HG03066 (cell line): ENCODE results near the gene SLC12A4.
"Not testable (repeated sequence)": the region's sequence is repeated elsewhere in the genome, so short reads cannot be mapped to it uniquely, and the experiment has no call there.

ENCODE experiments used
- ATAC-seq: cut with Tn5 transposase; IDR thresholded peaks from one replicate; pipeline ENCODE4 v1.9.1; 2021; ENCODE audit warnings: low read depth; ENCODE audit not compliant: unreplicated experiment

Gene SLC12A4

DNA sequence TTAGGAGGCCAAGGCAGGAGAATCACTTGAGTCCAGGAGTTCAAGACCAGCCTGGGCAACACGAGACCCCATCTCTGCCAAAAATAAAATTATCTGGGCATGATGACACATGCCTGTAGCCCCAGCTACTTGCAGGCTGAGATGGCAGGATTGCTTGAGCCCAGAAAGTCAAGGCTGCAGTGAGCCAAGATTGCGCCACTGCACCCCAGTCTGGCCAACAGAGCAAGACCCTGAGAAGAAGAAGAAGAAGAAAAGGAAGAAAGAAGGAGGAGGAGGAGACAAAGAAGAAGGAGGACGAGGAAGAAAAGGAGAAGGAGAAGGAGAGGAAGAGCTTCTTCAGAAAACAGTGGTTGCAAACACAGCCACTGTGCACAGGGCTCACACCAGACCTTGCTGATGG lies 20.2 kb upstream of the SLC12A4 start:
- no peak for ATAC-seq

GRCh38 chr16:67987460-67988160 lies 19.2 kb upstream of the SLC12A4 start:
- no peak for ATAC-seq

GRCh38 chr16:67986949-67987348 lies 18.5 kb upstream of the SLC12A4 start:
- ATAC-seq: no peak

DNA sequence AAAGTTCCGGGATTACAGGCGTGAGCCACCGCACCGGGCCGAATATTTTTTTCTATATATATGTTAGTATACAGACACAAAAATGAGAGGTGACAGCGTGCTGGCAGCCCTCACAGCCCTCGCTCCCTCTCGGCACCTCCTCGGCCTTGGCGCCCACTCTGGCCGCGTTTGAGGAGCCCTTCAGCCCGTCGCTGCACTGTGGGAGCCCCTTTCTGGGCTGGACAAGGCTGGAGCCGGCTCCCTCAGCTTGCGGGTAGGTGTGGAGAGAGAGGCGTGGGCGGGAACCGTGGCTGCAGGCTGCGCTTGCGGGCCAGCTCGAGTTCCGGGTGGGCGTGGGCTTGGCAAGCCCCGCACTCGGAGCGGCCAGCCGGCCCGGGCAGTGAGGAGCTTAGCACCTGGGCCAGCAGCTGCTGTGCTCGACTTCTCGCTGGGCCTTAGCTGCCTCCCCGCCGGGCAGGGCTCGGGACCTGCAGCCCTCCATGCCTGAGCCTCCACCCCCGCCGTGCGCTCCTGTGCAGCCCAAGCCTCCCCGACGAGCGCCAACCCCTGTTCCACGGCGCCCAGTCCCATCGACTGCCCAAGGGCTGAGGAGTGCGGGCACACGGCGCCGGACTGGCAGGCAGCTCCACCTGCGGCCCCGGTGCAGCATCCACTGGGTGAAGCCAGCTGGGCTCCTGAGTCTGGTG lies 13.7 kb upstream of the SLC12A4 start:
- no peak for ATAC-seq

- no peak for ATAC-seq
Observed at GRCh38 chr16:67979955-67980678, 11.7 kb upstream of the SLC12A4 start, which contains the start of gene DPEP3. TSS of gene DPEP3 (minus strand) at chr16:67980499. CDS start at chr16:67980380, 119 bp downstream.

GRCh38 chr16:67977469-67978227 lies 9.2 kb upstream of the SLC12A4 start:
- no peak for ATAC-seq

DNA sequence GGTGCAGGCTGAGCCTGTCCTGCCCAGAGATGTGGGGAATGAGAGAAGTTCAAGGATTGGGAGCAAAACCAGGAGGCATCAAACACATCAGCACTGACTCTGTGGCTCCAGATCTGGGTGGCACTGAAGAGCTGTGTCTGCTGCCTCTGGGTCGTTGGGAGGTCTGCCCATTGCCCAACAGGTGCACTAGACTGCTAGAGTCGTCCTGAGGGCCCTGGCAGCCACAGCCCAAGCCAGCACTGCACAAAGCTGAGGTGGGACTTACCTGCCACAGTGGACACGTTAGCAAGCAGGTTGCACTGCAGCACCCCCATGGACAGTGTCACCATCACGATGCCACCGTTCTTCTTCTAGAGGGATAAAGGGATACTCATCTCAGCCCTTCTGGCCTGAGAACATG lies 8.6 kb upstream of the SLC12A4 start:
- ATAC-seq: no peak

DNA sequence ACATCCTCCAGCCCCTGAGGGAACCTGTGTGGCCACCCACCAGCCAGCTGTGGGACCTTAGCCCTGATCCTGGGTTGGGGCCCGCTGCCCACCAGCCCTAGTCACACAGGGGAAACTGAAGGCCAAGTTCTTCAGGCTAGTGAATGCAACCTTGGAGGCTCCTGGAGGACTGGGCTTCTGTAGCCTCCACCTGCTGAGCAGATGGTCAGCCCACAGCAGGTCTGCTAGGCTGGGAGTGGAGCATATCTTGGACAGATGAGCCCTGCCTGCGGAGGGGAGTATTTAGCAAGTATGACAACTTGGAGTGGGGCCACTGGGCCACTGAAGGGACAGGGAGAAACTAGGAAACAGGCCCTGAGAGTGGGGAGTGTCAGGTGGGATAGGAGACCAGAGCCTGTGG lies 7.8 kb upstream of the SLC12A4 start:
- no peak for ATAC-seq

DNA sequence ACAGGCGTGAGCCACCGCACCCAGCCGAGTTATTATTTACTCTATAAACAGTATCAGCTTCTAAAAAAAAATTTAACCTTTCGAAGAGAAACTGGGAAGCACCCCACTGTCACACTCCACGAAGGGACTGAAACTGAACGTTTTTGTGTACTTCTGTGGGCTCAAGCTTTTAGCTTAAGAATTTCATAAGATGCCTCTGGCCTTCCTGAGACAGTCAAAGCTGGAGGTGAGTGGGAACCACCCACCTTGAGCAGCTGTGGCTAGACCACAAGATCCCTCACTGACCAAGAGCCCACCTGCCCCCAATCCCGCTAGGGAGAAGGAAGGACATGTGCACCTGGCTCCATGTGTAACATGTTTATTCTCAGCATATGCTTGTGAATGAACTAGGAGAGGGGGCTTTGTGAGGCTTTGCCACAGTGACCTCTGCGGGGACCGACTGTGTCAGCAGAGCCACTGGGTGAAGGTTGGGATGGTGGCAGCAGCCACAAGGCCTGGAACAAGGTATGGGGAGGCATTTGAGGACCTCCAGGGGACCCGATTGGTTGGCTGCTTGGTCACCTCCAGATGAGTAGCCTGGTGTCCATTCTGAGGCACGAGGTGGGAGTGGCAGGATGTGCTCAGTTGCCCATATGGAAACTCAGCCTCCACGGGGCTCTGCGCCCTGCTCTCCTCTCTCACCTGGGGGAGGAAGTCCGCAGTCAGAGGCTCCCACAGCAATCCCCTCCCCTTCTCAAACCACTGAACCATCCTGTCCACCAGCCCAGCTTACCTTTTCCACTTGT lies 7.1 kb upstream of the SLC12A4 start:
- ATAC-seq: no peak

GRCh38 chr16:67972285-67972684 lies 3.8 kb upstream of the SLC12A4 start:
- ATAC-seq: not testable (repeated sequence)

DNA sequence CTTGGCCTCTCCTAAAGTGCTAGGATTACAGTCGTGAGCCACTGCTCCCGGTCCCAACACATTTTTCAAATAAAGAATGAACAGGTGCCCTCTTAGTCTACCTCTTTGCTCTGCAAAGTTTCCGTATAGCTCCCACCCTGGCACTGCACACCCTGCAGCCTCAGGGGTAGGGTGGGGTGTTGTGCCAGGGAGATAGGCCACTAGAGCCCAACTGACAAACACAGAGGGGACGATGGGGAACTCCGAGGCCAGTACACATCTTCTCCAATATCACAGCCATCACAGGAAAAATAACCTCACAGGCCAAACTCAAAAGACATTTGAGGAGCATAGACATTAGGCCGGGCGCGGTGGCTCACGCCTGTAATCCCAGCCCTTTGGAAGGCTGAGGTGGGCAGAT lies 2.7 kb upstream of the SLC12A4 start:
- ATAC-seq: no peak

DNA sequence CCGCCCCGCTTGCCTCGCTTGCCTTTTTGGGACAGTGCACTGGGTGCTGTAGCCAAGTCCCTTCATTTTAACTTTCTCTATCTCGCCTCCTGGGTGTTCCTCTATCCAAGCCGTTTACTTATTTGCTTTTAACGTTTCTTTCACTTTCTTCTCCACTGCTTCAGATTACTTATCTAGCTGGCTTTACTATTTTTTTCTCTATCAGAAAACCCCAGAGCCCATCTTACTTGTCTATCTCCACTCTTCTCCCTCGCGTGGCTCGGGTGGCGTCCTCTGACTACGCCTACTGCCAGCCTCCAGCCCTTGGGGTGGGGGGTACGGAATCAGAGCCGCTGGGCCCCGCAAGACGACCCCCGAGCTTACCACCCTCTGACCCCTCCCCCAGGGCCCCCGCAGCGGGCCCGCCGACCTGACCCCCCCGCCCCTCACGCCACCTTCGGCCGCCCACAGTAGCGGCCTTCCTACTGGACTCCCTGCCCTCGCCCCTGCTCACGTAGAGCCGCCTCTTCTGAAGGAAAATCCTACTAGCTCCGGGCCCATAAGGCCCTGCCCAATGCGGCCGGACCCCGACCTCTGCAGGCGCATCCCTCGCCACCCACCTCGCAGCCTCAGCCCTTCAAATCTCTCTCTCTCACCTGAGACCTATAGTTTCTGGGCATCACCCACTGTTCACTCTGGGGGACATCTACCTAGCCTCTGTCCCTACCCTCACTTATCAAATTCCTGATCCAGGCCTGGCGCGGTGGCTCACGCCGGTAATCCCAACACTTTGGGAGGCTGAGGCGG lies 1.0 kb upstream of the SLC12A4 start:
- no peak for ATAC-seq

DNA sequence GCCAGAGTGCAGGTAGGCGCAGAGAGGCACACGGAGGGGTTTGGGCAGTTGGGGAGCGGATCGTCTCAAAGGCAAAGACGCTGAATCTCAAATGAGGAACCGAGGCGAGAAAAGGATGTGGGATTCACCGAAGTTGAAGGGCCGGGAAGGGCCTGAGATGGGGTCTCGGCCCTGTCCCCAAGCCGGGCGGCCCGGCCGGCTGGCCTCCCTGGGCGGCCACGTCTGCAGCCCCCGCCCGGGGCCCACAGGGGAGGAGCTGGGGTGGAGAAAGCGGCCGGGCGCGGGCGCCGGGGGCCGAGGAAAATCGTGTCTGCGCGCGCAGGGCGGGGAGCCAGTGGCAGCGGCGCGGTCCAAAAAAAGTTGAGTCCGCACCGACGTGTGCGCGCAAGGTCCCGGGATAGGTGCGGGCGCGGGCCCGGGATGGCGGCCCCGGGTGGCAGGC lies 458 bp downstream of the SLC12A4 start:
- peak; percentile 28 for ATAC-seq

GRCh38 chr16:67967183-67967957 lies 1.1 kb downstream of the SLC12A4 start:
- ATAC-seq: no peak

GRCh38 chr16:67966549-67967182 lies 1.8 kb downstream of the SLC12A4 start:
- ATAC-seq: no peak

DNA sequence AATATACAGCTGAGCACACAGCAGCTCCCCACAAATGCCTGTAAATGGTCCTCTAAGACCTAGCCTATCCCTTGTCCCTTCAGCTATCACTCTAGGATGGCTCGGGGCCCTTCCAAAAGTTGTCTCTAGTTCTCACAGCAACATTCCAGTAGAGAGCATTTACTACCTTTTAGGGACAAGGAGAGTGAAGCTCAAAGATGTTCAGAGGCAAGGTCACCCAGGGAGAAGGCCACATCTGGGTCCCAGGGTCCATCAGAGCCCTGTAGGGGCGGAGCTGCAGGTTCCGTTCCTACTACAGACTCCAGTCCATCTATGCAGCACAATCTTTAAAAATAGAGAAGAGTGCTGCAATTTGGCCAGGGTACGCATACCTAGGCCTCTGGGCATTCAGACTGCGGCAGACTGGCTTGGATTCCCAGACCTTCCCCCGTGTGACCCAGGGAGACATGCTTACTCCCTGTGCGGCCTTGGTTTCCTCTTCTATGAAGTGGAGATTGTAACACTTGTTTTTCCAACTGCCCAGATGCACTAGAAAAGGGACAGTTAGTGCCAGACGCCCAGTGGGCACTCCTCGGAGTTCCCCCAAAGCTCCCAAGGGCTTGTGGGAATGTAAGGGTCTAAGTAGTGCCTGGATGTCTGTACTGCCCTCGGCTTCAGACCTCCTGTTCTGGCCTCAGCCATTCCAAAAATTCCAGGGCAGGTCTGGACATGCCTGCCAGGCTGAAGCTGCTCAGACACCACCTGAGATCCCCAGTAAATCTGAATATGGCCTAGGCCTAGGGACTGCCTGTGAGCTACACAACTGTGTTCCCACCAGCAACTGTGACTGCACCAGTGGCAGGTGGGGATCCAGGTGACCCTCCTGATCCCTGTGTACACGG lies 2.5 kb downstream of the SLC12A4 start:
- no peak for ATAC-seq
